GM12891 (cell line): ENCODE measurements around the gene SH2D3C.

Source experiments
- PAX5 ChIP-seq: IDR thresholded peaks from 2 replicates; pipeline ENCODE4 v1.6.1; 2011; ENCODE audit warnings: low read length, moderate library complexity, mild to moderate bottlenecking; ENCODE audit not compliant: insufficient read depth, severe bottlenecking
- POLR2A ChIP-seq: IDR thresholded peaks from 2 replicates; pipeline ENCODE4 v1.6.1; 2011; ENCODE audit warnings: low read depth, low read length, control low read depth
- POLR2AphosphoS5 ChIP-seq: IDR thresholded peaks from 2 replicates; pipeline ENCODE4 v1.6.1; 2011; ENCODE audit warnings: low read depth, low read length, control low read depth
- POU2F2 ChIP-seq: IDR thresholded peaks from 2 replicates; pipeline ENCODE4 v1.6.1; 2011; ENCODE audit warnings: low read depth, mild to moderate bottlenecking, control low read depth, low read length, moderate library complexity
- SPI1 ChIP-seq: IDR thresholded peaks from 2 replicates; pipeline ENCODE4 v1.6.1; 2011; ENCODE audit warnings: low read depth, low read length, control low read depth
- TAF1 ChIP-seq: IDR thresholded peaks from 2 replicates; pipeline ENCODE4 v1.6.1; 2011; ENCODE audit warnings: low read depth, low read length, control low read depth

DNA sequence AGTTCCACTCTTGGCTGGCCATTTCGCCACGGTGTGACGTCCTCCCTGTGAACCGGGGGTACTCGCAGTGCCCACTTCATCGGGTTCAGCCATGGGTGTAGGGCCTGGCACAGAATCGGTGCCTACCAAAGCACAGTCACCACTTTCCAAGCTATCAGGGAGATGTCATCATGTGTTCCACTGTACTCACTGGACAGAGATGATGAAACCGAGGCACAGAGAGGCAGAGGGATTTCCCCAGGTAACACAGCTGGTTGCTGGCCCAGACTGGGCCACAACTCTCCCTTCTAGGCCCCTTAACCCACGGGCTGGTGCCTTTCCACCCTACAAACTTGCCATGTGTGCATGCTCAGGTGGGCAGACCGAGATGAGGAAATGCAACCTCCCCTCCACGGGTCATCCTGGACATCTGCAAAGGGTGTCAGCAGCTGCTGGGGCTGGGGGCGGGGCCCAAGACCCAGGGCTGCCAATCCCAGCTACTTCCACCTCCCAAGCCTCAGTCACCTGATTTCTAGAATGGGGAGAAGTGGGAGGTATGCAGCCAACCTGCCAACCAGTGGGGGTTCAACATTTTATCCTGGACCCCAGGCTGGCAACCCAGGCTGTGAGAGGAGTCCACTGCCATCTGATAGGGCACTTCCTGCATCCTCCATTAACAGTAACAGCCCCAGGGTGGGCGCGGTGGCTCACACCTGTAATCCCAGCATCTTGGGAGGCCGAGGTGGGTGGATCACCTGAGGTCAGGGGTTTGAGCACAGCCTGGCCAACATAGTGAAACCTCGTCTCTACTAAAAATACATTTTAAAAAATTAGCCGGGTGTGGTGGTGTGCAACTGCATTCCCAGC, 893 bp upstream of the SH2D3C start:
- TF ChIP-seq POLR2AphosphoS5: no peak
- no peak for TF ChIP-seq POLR2A
- no peak for TF ChIP-seq POU2F2
- no peak for TF ChIP-seq TAF1
- no peak for TF ChIP-seq PAX5
- no peak for TF ChIP-seq SPI1
